ENCODE measurements around the gene CHMP5. TPM values are rescaled to one million over a fixed set of nuclear protein-coding genes. Genes with fewer than 3 reads are reported as not detected.

Gene CHMP5
- 10 to 100 TPM; 47.8 to 48.4 TPM for total RNA-seq

DNA sequence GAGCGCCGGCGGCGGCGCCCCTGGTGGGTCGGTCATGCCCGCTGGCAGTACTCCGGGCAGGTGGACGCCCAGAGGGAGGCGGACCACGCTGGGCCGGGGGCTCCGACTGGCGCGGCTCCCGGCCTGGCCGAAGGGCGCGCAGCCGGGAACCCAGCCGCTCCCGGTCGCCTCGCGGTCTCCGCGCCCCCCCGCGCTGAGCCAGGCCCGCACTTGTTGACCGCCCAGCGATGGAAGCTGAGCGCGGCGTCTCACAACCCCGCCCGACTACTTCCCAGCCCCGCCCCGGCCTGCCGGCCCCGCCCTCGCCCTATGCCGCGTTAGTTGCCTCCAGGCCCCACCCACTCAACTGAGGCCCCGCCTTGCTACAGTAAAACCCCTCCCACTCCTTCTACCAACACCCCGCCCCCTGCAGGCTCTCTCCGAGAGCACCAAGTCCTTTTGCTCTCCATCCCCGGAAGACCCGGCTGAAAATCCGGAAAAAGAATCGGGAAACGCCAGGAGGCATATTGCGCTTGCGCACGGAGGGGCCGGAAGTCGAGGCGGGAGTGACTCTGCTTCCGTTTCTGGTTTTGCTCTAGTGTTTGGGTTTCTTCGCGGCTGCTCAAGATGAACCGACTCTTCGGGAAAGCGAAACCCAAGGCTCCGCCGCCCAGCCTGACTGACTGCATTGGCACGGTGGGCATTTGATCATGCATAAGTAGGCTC is at the start of gene CHMP5, which contains the start of gene BAG1:
Gene CHMP5 (plus strand): TSS at position 577 of the 705 bp plus-strand sequence. CDS start 30 bp downstream, at position 607.
Gene BAG1 (minus strand): TSS at position 236 of the 705 bp plus-strand sequence.

DNA sequence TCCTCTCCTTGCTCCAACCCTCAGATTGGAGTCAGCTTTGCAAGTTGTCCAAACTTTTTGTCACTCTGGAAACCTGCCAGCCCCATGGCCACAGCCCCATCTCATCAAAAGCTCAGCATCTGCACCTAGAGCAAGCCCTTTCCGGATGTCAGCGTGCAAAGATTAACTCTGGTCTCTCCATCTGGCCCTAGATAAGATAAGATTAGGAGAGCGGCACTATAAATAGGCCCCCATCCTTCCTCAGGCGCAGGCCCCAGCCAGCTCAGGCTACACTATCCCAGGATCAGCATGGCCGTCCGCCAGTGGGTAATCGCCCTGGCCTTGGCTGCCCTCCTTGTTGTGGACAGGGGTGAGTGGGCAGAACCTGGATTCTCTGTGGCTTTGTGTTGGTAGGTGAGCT is 24.9 kb upstream of the CHMP5 start, which contains the start of gene SPINK4:
Gene SPINK4 (plus strand): TSS at position 247 of the 400 bp plus-strand sequence. CDS start 42 bp downstream, at position 289.

DNA sequence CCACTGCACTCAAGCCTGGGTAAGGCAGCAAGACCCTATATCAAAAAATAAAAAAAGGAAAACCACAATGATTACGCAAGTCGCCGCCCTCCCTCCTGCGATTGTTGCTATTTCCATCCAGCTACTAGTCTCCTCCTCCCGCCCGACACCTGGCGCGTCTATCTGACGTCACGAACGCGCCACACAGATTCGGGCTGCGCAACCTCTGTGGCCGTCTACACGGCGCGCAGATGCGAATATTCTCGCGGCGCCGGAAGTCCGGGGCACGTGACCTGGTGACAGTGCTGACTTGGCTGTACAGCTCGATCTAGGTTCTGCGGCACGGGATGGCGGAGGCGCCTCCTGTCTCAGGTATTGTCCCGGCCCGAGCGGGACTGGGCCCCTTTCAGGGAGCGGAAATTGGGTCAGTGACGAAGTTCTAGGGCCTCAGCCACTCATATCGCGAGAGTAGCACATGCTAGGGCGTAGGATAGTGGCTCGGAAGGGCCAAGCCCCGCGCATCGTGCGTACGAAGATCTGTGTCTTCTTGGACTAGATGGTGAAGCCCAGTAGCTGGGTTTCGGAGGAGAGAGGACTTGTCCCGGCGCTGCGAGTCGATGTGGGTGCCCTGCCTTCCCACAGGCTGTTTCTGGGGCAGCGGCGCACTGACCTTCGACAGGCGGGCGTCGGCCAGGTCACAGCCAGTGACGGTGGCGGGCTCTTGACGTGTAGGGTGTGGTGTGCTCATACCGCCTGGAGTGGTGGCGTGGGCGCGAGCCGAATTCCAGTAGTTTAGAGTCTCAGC is 25.6 kb downstream of the CHMP5 start, which contains the start of gene NFX1:
Gene NFX1 (plus strand): TSS at position 270 of the 784 bp plus-strand sequence. CDS start 57 bp downstream, at position 327.

Other genes starting within 250 kb of the CHMP5 start
- gene DNAJA1, start 239.8 kb upstream of the CHMP5 start, total RNA-seq = 100 to 1,000 TPM; 113 to 117 TPM
- 10 to 100 TPM; 22.9 to 24.4 TPM for gene SMU1, start 188.4 kb upstream of the CHMP5 start, total RNA-seq
- gene B4GALT1, start 97.7 kb upstream of the CHMP5 start, total RNA-seq = 10 to 100 TPM; 44.2 to 44.5 TPM
- not detected for gene SPINK4, start 24.9 kb upstream of the CHMP5 start, total RNA-seq
- gene BAG1, start 341 bp upstream of the CHMP5 start, total RNA-seq = 10 to 100 TPM; 70.2 to 73.5 TPM
- gene NFX1, start 25.5 kb downstream of the CHMP5 start, total RNA-seq = 10 to 100 TPM; 38.9 to 39.8 TPM
- gene AQP7, start 137.5 kb downstream of the CHMP5 start, total RNA-seq = under 1 TPM in 1 of 2 experiments, not detected in 1; 0.55 TPM
- 100 to 1,000 TPM; 262 to 265 TPM for gene AQP3, start 182.5 kb downstream of the CHMP5 start, total RNA-seq
- gene NOL6, start 208.9 kb downstream of the CHMP5 start, total RNA-seq = 10 to 100 TPM; 32.2 to 34.1 TPM